Skeletal muscle satellite cell (primary cell): ENCODE data around the gene CLEC2B. TPM values are rescaled to one million over a fixed set of nuclear protein-coding genes. Genes with fewer than 3 reads are reported as not detected.

ENCODE experiments used
- H3K27me3 ChIP-seq: 2 replicates; pipeline ENCODE4 v1.7.0; 2013; ENCODE audit warnings: low read length; ENCODE audit not compliant: control insufficient read depth, insufficient read depth
- H3K36me3 ChIP-seq: 2 replicates; pipeline ENCODE4 v1.7.0; 2013; ENCODE audit warnings: mild to moderate bottlenecking, control low read depth, low read length; ENCODE audit not compliant: insufficient read depth
- H3K4me1 ChIP-seq: 2 replicates; pipeline ENCODE4 v1.7.0; 2013; ENCODE audit warnings: low read length; ENCODE audit not compliant: control insufficient read depth, insufficient read depth
- H3K4me2 ChIP-seq: 2 replicates; pipeline ENCODE4 v1.7.0; 2013; ENCODE audit warnings: mild to moderate bottlenecking, low read length
- H3K4me3 ChIP-seq: 2 replicates; pipeline ENCODE4 v1.7.0; 2013; ENCODE audit warnings: low read length
- H3K9ac ChIP-seq: 2 replicates; pipeline ENCODE4 v1.7.0; 2013; ENCODE audit warnings: mild to moderate bottlenecking, low read depth, low read length, moderate library complexity
- H3K9me3 ChIP-seq: replicated peaks from 2 replicates; pipeline ENCODE4 v1.7.0; 2013; ENCODE audit warnings: mild to moderate bottlenecking, control low read depth, low read length
- total RNA-seq: library from RNA; depleted of rRNA; stranded (reverse); fragments of >200 nt; gene quantifications from 2 replicates; pipeline ENCODE4 v1.2.3, GENCODE V29; 2012; rRNA removed

CLEC2B gene
- total RNA-seq = 24.7 and 25.6 TPM in 2 replicates

GRCh38 chr12:9869307-9870161, at the start of gene CLEC2B:
TSS of gene CLEC2B (minus strand) at chr12:9869354.
- Histone ChIP-seq H3K36me3 (no peaks in the 10 kb centered on the region), H3K9ac (peak within 1 kb of the TSS; percentile 80), H3K4me2 (peak within 1 kb of the TSS; percentile 85), H3K27me3 (no peaks in the 10 kb centered on the region), H3K4me3 (peak within 1 kb of the TSS; percentile 69), H3K9me3 (no peaks in the 10 kb centered on the region), H3K4me1 (no peaks in the 10 kb centered on the region)

GRCh38 chr12:9911708-9912107, 42.6 kb upstream of the CLEC2B start:
- peaks cover 3% of the 10 kb centered on the region for H3K27me3 ChIP-seq
- H3K4me3 ChIP-seq = no peak overlapping the region
- no peaks in the 10 kb centered on the region for H3K4me1 ChIP-seq
- no peak overlapping the region for H3K9ac ChIP-seq
- no peak overlapping the region for H3K4me2 ChIP-seq
- H3K9me3 ChIP-seq = peaks cover 10% of the 10 kb centered on the region
- no peaks in the 10 kb centered on the region for H3K36me3 ChIP-seq

- no peak overlapping the region for H3K9ac ChIP-seq
- peaks cover 10% of the 10 kb centered on the region for H3K9me3 ChIP-seq
- H3K4me2 ChIP-seq = no peak overlapping the region
- H3K27me3 ChIP-seq = no peaks in the 10 kb centered on the region
- H3K4me1 ChIP-seq = no peaks in the 10 kb centered on the region
- H3K4me3 ChIP-seq = no peak overlapping the region
- H3K36me3 ChIP-seq = no peaks in the 10 kb centered on the region
Measured at GRCh38 chr12:9910716-9911421, 41.7 kb upstream of the CLEC2B start.

GRCh38 chr12:9909724-9910123, 40.6 kb upstream of the CLEC2B start:
- Histone ChIP-seq H3K9me3 (peaks cover 10% of the 10 kb centered on the region), H3K4me2 (no peak overlapping the region), H3K4me1 (no peaks in the 10 kb centered on the region), H3K27me3 (no peaks in the 10 kb centered on the region), H3K36me3 (no peaks in the 10 kb centered on the region), H3K9ac (no peak overlapping the region), H3K4me3 (no peak overlapping the region)

GRCh38 chr12:9908350-9908749, 39.2 kb upstream of the CLEC2B start:
- Histone ChIP-seq H3K9ac (no peak overlapping the region), H3K4me2 (no peak overlapping the region), H3K4me3 (no peak overlapping the region), H3K27me3 (no peaks in the 10 kb centered on the region), H3K4me1 (no peaks in the 10 kb centered on the region), H3K36me3 (no peaks in the 10 kb centered on the region), H3K9me3 (peaks cover 10% of the 10 kb centered on the region)

- no peak overlapping the region for H3K4me3 ChIP-seq
- H3K4me1 ChIP-seq = no peaks in the 10 kb centered on the region
- no peaks in the 10 kb centered on the region for H3K36me3 ChIP-seq
- H3K4me2 ChIP-seq = no peak overlapping the region
- H3K27me3 ChIP-seq = no peaks in the 10 kb centered on the region
- H3K9ac ChIP-seq = no peak overlapping the region
- peaks cover 10% of the 10 kb centered on the region for H3K9me3 ChIP-seq
Measured at GRCh38 chr12:9907769-9908168, 38.6 kb upstream of the CLEC2B start.

- no peaks in the 10 kb centered on the region for H3K4me1 ChIP-seq
- H3K9ac ChIP-seq = no peak overlapping the region
- peaks cover 10% of the 10 kb centered on the region for H3K9me3 ChIP-seq
- H3K27me3 ChIP-seq = no peaks in the 10 kb centered on the region
- H3K4me2 ChIP-seq = no peak overlapping the region
- no peak overlapping the region for H3K4me3 ChIP-seq
- no peaks in the 10 kb centered on the region for H3K36me3 ChIP-seq
Measured at GRCh38 chr12:9906873-9907272, 37.7 kb upstream of the CLEC2B start.

- no peaks in the 10 kb centered on the region for H3K36me3 ChIP-seq
- H3K9ac ChIP-seq = no peak overlapping the region
- H3K4me1 ChIP-seq = no peaks in the 10 kb centered on the region
- H3K27me3 ChIP-seq = no peaks in the 10 kb centered on the region
- H3K4me2 ChIP-seq = no peak overlapping the region
- H3K4me3 ChIP-seq = no peak overlapping the region
- H3K9me3 ChIP-seq = no peaks in the 10 kb centered on the region
Measured at GRCh38 chr12:9902539-9903228, 33.5 kb upstream of the CLEC2B start.

- Histone ChIP-seq H3K4me3 (no peak overlapping the region), H3K4me2 (no peak overlapping the region), H3K9ac (no peak overlapping the region), H3K9me3 (no peaks in the 10 kb centered on the region), H3K36me3 (no peaks in the 10 kb centered on the region), H3K4me1 (no peaks in the 10 kb centered on the region), H3K27me3 (no peaks in the 10 kb centered on the region)
Measured at GRCh38 chr12:9900930-9901329, 31.8 kb upstream of the CLEC2B start.

GRCh38 chr12:9899209-9899608, 30.1 kb upstream of the CLEC2B start:
- Histone ChIP-seq H3K27me3 (no peaks in the 10 kb centered on the region), H3K4me3 (no peak overlapping the region), H3K36me3 (no peaks in the 10 kb centered on the region), H3K9me3 (no peaks in the 10 kb centered on the region), H3K9ac (no peak overlapping the region), H3K4me1 (no peaks in the 10 kb centered on the region), H3K4me2 (no peak overlapping the region)

- H3K36me3 ChIP-seq = no peaks in the 10 kb centered on the region
- H3K9ac ChIP-seq = no peak overlapping the region
- no peaks in the 10 kb centered on the region for H3K27me3 ChIP-seq
Measured at GRCh38 chr12:9897535-9897934, 28.4 kb upstream of the CLEC2B start.

More at GRCh38 chr12:9897535-9897934, 28.4 kb upstream of the CLEC2B start:
- H3K4me3 ChIP-seq = no peak overlapping the region
- H3K4me2 ChIP-seq = no peak overlapping the region
- no peaks in the 10 kb centered on the region for H3K4me1 ChIP-seq
- H3K9me3 ChIP-seq = no peaks in the 10 kb centered on the region
